ENCODE data around the gene ATOH8.

ATOH8 gene

DNA sequence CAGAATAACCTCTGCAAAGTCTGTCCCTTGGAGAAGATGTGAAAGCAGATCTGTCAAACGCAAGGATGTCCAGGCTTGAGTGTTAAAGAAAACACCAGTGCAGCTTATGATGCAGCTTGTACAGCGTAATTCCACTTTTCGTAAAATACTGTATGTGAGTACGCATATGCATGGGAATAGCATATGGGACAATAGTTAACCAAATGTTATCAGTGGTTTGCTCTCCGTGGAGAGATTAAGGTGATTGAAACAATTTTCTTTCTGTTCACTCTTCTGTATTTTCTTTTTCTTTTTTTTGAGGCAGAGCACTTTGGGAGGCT, 27.2 kb downstream of the ATOH8 start:
- Histone ChIP-seq H3K27ac (ENCODE audit: low read depth, low read length) (no peak overlapping the region), H3K9me3 (ENCODE audit: control insufficient read depth, insufficient read depth, low read length) (no peaks in the 10 kb centered on the region), H3K9ac (ENCODE audit: low read depth, low read length) (no peak overlapping the region), H3K4me3 (ENCODE audit: low read depth, low read length) (no peak overlapping the region), H3K27me3 (ENCODE audit: control insufficient read depth, insufficient read depth, low read length) (no peaks in the 10 kb centered on the region), H3K36me3 (ENCODE audit: control insufficient read depth, insufficient read depth, low read length) (no peaks in the 10 kb centered on the region), H3K4me1 (ENCODE audit: control insufficient read depth, insufficient read depth, low read length) (peaks cover 9% of the 10 kb centered on the region; the same call in 1 of the 2 replicates)

DNA sequence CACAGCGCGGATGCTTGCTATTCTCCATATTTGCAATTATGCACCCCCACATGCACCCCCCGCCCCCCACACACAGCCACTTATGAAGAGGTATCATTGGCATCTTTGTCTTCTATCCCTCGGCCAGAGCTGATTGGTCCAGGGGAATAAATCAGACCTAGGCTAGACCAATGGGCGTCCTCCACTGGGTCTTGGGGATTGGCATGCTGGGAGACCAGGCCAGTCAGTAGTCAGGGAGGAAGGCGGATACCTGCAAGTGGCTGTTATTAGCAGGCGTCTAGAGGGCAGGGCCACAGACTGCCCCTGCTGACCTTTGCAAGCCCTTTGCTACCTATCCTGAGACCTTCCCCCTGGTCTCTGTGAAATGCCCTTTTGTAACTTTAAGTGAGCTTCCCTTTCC, 30.0 kb downstream of the ATOH8 start:
- no peaks in the 10 kb centered on the region for H3K9me3 ChIP-seq (ENCODE audit: control insufficient read depth, insufficient read depth, low read length)
- 0 out of 2 replicates have a peak, but pooled peaks cover 7% of the 10 kb centered on the region for H3K4me1 ChIP-seq (ENCODE audit: control insufficient read depth, insufficient read depth, low read length)
- H3K27ac ChIP-seq (ENCODE audit: low read depth, low read length) = no peak overlapping the region
- H3K4me3 ChIP-seq (ENCODE audit: low read depth, low read length) = no peak overlapping the region
- no peak overlapping the region for H3K9ac ChIP-seq (ENCODE audit: low read depth, low read length)
- no peaks in the 10 kb centered on the region for H3K36me3 ChIP-seq (ENCODE audit: control insufficient read depth, insufficient read depth, low read length)
- no peaks in the 10 kb centered on the region for H3K27me3 ChIP-seq (ENCODE audit: control insufficient read depth, insufficient read depth, low read length)

DNA sequence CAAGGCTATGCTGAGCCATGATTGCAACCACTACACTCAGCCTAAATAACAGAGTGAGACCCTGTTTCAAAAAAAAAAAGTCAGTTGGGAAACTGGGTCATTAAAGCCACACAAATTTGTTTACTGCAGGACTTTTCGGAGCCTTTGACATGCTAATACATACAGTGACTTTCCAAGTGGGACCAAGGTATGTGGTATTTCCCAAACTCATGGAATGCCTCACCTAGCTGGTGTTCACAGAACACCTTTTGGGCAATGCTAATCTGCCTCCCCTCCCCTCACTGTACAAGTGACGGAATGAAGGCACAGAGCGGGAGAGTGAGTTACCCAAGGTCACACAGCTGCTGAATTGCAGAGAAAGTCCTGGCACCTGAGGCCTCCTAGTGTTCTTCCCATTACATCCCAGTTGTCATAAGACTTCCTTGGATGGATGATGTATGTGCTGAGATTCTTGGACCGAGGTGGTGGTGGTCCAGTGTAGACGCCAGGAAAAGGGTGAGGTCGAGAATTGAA, 30.7 kb downstream of the ATOH8 start:
- H3K9me3 ChIP-seq (ENCODE audit: control insufficient read depth, insufficient read depth, low read length) = no peaks in the 10 kb centered on the region
- H3K36me3 ChIP-seq (ENCODE audit: control insufficient read depth, insufficient read depth, low read length) = no peaks in the 10 kb centered on the region

DNA sequence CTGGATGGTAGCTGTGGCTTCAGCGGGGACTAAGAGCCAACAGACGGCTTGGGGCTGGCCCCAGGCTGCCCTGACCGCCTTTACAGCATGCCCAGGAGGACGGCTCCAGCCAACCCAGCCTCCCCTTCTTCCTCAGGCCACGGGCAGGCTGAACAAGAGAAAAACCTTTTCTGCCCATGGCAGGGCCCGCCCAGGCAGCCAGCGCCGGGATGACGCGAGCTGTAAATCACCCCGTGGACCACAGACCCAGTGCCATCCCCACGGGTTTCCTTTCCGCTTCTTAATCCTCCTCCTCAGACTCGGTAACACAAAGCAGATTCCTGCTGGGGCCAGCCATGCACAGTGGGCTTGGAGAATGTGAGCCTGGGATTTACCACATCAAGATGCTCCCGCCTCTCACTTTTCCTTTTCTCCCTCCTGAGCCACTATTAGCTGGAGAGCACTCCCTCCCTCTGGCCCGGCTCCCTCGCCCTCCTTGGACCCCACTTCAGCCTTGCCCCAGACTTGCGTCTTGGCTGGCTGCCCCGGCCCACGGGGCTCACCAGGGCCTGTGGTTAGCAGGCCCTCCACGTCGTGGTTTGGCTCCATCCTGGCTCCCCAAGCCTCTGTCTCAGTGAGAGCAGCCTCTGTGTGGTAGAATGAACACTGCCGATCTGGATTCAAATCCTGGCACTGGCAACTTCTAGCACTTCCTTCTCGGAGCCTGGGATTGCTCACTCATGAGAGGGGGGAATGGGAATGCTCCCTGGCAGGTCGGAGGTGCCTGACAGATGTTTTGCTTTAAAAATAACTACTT, 31.4 kb downstream of the ATOH8 start:
- 0 out of 2 replicates have a peak, but pooled peaks cover 7% of the 10 kb centered on the region for H3K4me1 ChIP-seq (ENCODE audit: control insufficient read depth, insufficient read depth, low read length)
- H3K36me3 ChIP-seq (ENCODE audit: control insufficient read depth, insufficient read depth, low read length) = no peaks in the 10 kb centered on the region
- no peaks in the 10 kb centered on the region for H3K9me3 ChIP-seq (ENCODE audit: control insufficient read depth, insufficient read depth, low read length)
- H3K9ac ChIP-seq (ENCODE audit: low read depth, low read length) = no peak overlapping the region
- no peak overlapping the region for H3K27ac ChIP-seq (ENCODE audit: low read depth, low read length)
- H3K4me3 ChIP-seq (ENCODE audit: low read depth, low read length) = no peak overlapping the region
- H3K27me3 ChIP-seq (ENCODE audit: control insufficient read depth, insufficient read depth, low read length) = no peaks in the 10 kb centered on the region

More for the DNA sequence above, 30.7 kb downstream of the ATOH8 start:
- Histone ChIP-seq H3K4me3 (ENCODE audit: low read depth, low read length) (no peak overlapping the region), H3K27ac (ENCODE audit: low read depth, low read length) (no peak overlapping the region), H3K4me1 (ENCODE audit: control insufficient read depth, insufficient read depth, low read length) (0 out of 2 replicates have a peak, but pooled peaks cover 7% of the 10 kb centered on the region), H3K27me3 (ENCODE audit: control insufficient read depth, insufficient read depth, low read length) (no peaks in the 10 kb centered on the region), H3K9ac (ENCODE audit: low read depth, low read length) (no peak overlapping the region)

DNA sequence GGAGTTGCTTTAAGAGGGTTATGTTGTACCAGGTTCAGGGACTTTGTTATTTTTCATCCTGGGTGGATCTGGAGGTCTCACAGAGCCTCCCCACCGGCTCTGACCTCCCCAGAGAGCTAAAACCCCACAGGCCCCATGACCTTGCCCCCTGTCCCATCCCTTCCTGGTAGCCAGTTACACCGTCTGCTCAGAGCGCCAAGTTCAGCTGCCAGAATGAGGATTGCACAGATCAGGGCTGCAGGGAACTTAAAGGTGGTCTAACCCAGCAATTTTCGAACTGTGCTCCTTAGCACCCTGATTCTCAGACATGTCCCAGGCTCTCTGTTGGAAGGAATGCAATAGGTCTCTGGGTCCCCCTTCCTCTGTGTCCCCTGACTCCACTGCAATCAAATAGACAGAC, 32.1 kb downstream of the ATOH8 start:
- Histone ChIP-seq H3K27ac (ENCODE audit: low read depth, low read length) (no peak overlapping the region), H3K9me3 (ENCODE audit: control insufficient read depth, insufficient read depth, low read length) (no peaks in the 10 kb centered on the region), H3K36me3 (ENCODE audit: control insufficient read depth, insufficient read depth, low read length) (no peaks in the 10 kb centered on the region), H3K9ac (ENCODE audit: low read depth, low read length) (no peak overlapping the region), H3K27me3 (ENCODE audit: control insufficient read depth, insufficient read depth, low read length) (peaks cover 3% of the 10 kb centered on the region; the same call in 1 of the 2 replicates), H3K4me1 (ENCODE audit: control insufficient read depth, insufficient read depth, low read length) (0 out of 2 replicates have a peak, but pooled peaks cover 7% of the 10 kb centered on the region), H3K4me3 (ENCODE audit: low read depth, low read length) (no peak overlapping the region)

DNA sequence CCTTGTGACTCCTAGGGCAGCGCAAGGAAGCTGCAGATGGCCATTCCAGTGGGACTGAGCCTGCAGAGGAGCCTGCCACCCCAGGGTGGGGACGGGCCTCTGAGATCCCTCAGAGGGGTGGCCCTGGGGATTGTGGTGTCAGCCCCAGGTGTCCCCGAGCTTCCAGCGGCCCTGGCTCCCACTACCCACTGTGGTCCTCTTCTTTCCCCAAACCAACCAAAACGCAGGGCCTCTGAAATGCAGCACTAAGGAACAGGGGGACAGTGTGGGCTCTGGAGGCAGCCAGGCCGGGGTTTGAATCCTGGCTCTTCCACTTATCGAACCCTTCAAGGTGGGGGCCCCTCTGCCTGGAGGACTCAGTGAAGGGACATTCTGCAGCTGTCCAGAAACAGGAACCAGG, 32.7 kb downstream of the ATOH8 start:
- Histone ChIP-seq H3K36me3 (ENCODE audit: control insufficient read depth, insufficient read depth, low read length) (no peaks in the 10 kb centered on the region), H3K27ac (ENCODE audit: low read depth, low read length) (no peak overlapping the region), H3K9me3 (ENCODE audit: control insufficient read depth, insufficient read depth, low read length) (no peaks in the 10 kb centered on the region), H3K4me1 (ENCODE audit: control insufficient read depth, insufficient read depth, low read length) (0 out of 2 replicates have a peak, but pooled peaks cover 7% of the 10 kb centered on the region), H3K9ac (ENCODE audit: low read depth, low read length) (no peak overlapping the region), H3K27me3 (ENCODE audit: control insufficient read depth, insufficient read depth, low read length) (peaks cover 4% of the 10 kb centered on the region; the same call in 1 of the 2 replicates), H3K4me3 (ENCODE audit: low read depth, low read length) (no peak overlapping the region)

DNA sequence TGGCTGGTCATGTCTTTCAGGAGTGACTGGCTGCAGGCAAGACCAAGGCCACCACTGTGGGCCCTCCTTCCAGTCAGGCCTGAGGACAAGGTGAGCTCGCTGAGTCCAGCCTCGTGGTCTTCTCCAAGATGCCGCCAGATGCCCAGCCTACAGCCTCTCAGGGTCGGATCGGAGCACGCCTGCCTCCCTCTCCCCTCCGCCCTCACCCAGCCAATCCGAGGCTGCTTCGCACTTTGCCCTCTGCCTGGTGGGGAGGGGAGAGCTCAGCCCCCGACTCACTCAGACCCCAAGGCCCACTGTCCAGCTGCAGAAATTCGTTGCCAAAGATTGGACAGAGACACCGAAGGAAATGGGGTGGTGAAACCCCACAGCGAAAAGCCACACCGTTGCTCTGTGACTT, 33.1 kb downstream of the ATOH8 start:
- no peaks in the 10 kb centered on the region for H3K36me3 ChIP-seq (ENCODE audit: control insufficient read depth, insufficient read depth, low read length)
- no peak overlapping the region for H3K9ac ChIP-seq (ENCODE audit: low read depth, low read length)
- 0 out of 2 replicates have a peak, but pooled peaks cover 7% of the 10 kb centered on the region for H3K4me1 ChIP-seq (ENCODE audit: control insufficient read depth, insufficient read depth, low read length)
- H3K4me3 ChIP-seq (ENCODE audit: low read depth, low read length) = no peak overlapping the region
- no peak overlapping the region for H3K27ac ChIP-seq (ENCODE audit: low read depth, low read length)
- no peaks in the 10 kb centered on the region for H3K9me3 ChIP-seq (ENCODE audit: control insufficient read depth, insufficient read depth, low read length)
- peaks cover 4% of the 10 kb centered on the region; the same call in 1 of the 2 replicates for H3K27me3 ChIP-seq (ENCODE audit: control insufficient read depth, insufficient read depth, low read length)

DNA sequence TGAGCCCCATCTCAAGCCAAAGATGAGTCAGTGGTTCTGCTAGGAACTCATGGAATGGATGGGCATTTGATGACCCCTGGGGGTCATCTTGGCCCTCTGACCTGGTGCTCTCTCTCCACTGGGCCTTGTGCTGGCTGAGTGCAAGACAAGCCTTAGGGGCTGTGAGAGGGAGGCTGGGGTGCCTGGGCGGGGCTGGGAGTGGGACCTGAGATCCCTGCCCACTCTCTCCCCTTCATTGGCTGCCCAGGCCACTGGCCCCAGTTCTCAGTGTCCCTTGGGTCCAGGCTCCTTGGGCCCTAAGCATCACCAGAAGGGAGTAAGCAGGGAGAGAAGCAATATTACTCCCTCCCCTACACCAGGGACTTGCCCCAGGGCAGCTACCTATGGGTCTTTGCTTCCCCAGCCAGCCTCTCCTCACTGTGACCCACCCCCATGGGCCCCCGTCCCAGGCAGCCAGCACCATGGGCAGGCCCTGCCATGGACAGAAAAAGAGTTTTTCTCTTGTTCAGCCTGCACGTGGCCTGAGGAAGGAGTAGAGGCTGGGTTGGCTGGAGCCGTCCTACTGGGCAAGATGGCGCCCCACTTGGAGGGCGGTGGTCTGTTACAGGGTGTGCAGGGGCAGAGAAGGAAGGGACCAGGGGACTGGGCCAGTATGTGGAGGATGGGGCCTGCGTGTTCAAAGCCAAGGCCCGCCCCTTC, 33.6 kb downstream of the ATOH8 start:
- H3K4me3 ChIP-seq (ENCODE audit: low read depth, low read length) = no peak overlapping the region
- no peaks in the 10 kb centered on the region for H3K36me3 ChIP-seq (ENCODE audit: control insufficient read depth, insufficient read depth, low read length)
- H3K27me3 ChIP-seq (ENCODE audit: control insufficient read depth, insufficient read depth, low read length) = peaks cover 4% of the 10 kb centered on the region; the same call in 1 of the 2 replicates
- 0 out of 2 replicates have a peak, but pooled peaks cover 7% of the 10 kb centered on the region for H3K4me1 ChIP-seq (ENCODE audit: control insufficient read depth, insufficient read depth, low read length)
- H3K27ac ChIP-seq (ENCODE audit: low read depth, low read length) = no peak overlapping the region
- H3K9ac ChIP-seq (ENCODE audit: low read depth, low read length) = no peak overlapping the region
- no peaks in the 10 kb centered on the region for H3K9me3 ChIP-seq (ENCODE audit: control insufficient read depth, insufficient read depth, low read length)

DNA sequence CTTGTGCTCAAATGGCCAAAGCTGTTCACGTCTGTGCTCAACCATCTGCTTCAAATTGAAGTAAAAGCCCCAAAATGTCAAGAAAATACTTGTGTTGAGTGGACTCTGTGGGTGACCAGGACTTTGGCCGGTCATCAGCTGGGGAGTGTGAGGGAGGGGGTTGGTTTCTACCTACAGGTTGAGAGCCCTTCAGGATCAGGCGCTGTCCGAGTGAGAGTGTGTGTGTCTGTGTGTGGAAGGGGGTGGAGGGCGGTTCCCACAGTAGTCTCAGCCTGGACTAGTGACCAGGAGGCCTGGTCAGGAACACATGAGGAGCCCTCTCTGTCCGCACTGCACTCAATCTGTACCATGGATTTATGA, 34.2 kb downstream of the ATOH8 start:
- no peak overlapping the region for H3K27ac ChIP-seq (ENCODE audit: low read depth, low read length)
- 0 out of 2 replicates have a peak, but pooled peaks cover 7% of the 10 kb centered on the region for H3K4me1 ChIP-seq (ENCODE audit: control insufficient read depth, insufficient read depth, low read length)
- no peak overlapping the region for H3K4me3 ChIP-seq (ENCODE audit: low read depth, low read length)
- no peaks in the 10 kb centered on the region for H3K36me3 ChIP-seq (ENCODE audit: control insufficient read depth, insufficient read depth, low read length)
- no peak overlapping the region for H3K9ac ChIP-seq (ENCODE audit: low read depth, low read length)
- no peaks in the 10 kb centered on the region for H3K9me3 ChIP-seq (ENCODE audit: control insufficient read depth, insufficient read depth, low read length)
- peaks cover 4% of the 10 kb centered on the region; the same call in 1 of the 2 replicates for H3K27me3 ChIP-seq (ENCODE audit: control insufficient read depth, insufficient read depth, low read length)

DNA sequence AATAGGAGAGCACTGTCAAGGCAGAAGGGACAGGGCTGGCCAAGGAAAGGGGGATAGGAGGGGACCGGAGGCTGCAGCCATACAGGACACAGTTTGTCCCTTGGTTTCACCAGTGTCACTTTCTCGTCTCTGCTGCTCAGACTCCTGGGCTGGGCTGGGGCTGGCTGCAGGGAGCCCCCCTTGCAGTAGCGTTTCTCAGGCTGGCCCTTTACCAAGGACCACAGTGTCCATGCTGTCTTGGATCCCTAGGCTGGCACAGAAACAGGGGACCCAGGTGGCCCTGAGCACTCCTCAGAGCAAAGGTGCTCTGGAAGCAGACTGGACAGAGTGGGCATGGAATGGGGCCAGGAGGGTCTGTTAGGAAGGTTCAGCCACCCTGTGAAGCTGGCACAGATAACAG, 34.8 kb downstream of the ATOH8 start:
- peaks cover 4% of the 10 kb centered on the region; the same call in 1 of the 2 replicates for H3K27me3 ChIP-seq (ENCODE audit: control insufficient read depth, insufficient read depth, low read length)
- H3K36me3 ChIP-seq (ENCODE audit: control insufficient read depth, insufficient read depth, low read length) = no peaks in the 10 kb centered on the region
- H3K4me3 ChIP-seq (ENCODE audit: low read depth, low read length) = no peak overlapping the region
- H3K27ac ChIP-seq (ENCODE audit: low read depth, low read length) = no peak overlapping the region
- H3K4me1 ChIP-seq (ENCODE audit: control insufficient read depth, insufficient read depth, low read length) = 0 out of 2 replicates have a peak, but pooled peaks cover 7% of the 10 kb centered on the region
- no peak overlapping the region for H3K9ac ChIP-seq (ENCODE audit: low read depth, low read length)
- H3K9me3 ChIP-seq (ENCODE audit: control insufficient read depth, insufficient read depth, low read length) = no peaks in the 10 kb centered on the region

DNA sequence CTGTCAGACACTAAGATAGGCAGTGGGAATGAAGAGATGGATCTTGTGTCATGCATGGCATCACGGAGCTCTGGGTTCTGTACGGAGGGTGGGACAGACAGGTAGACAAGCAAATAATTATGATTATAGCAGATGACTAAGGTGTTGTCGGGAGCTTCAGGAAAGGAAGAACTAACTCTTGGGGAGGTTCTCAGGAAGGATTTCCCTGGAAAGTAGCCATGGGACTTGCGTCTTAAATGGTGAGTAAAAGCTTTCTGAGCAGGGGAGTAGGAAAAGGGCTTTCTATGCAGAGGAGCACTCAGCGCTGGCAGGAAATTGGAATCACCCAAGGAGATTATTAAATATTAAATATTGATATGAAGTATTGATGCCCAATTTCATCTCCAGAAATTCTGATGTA, 35.5 kb downstream of the ATOH8 start:
- Histone ChIP-seq H3K4me3 (ENCODE audit: low read depth, low read length) (no peak overlapping the region), H3K27ac (ENCODE audit: low read depth, low read length) (no peak overlapping the region), H3K4me1 (ENCODE audit: control insufficient read depth, insufficient read depth, low read length) (0 out of 2 replicates have a peak, but pooled peaks cover 7% of the 10 kb centered on the region), H3K9ac (ENCODE audit: low read depth, low read length) (no peak overlapping the region), H3K27me3 (ENCODE audit: control insufficient read depth, insufficient read depth, low read length) (peaks cover 4% of the 10 kb centered on the region; the same call in 1 of the 2 replicates), H3K9me3 (ENCODE audit: control insufficient read depth, insufficient read depth, low read length) (no peaks in the 10 kb centered on the region), H3K36me3 (ENCODE audit: control insufficient read depth, insufficient read depth, low read length) (no peaks in the 10 kb centered on the region)

Measured in HUES48 (cell line).